Measurements from ENCODE around the gene ZNF655.

ZNF655 gene

GRCh38 chr7:99558306-99559174 lies at the start of gene ZNF655:
Gene ZNF655, plus strand, starts transcription at chr7:99558642. Its CDS starts 1,918 bp downstream, at chr7:99560560.
- peak within 1 kb of the TSS; percentile 86 to 91 for H3K4me3 ChIP-seq (replicated peaks in 1 of 2; ENCODE audit: low read depth in 2 of 2, low read length in 2 of 2)
- peak; percentile 83 to 89 for DNase-seq (ENCODE audit: low read depth in 2 of 2)
- TF ChIP-seq CTCF (IDR thresholded peaks at IDR 0.05; ENCODE audit: low read depth, low read length), result no peak

GRCh38 chr7:99514050-99514449 lies 44.4 kb upstream of the ZNF655 start:
- no peak for TF ChIP-seq CTCF (IDR thresholded peaks at IDR 0.05; ENCODE audit: low read depth, low read length)
- peak; percentile 37 to 58 for DNase-seq (ENCODE audit: low read depth in 2 of 2)
- no peak overlapping the region for H3K4me3 ChIP-seq (replicated peaks in 1 of 2; ENCODE audit: low read depth in 2 of 2, low read length in 2 of 2)

GRCh38 chr7:99521399-99521798 lies 37.0 kb upstream of the ZNF655 start:
- TF ChIP-seq CTCF (IDR thresholded peaks at IDR 0.05; ENCODE audit: low read depth, low read length), result no peak
- H3K4me3 ChIP-seq (replicated peaks in 1 of 2; ENCODE audit: low read depth in 2 of 2, low read length in 2 of 2), result no peak overlapping the region
- DNase-seq (ENCODE audit: low read depth in 2 of 2), result no peak

GRCh38 chr7:99525713-99526440 lies 32.6 kb upstream of the ZNF655 start:
- DNase-seq (ENCODE audit: low read depth in 2 of 2), result peak; percentile 10 to 12
- H3K4me3 ChIP-seq (replicated peaks in 1 of 2; ENCODE audit: low read depth in 2 of 2, low read length in 2 of 2), result no peak overlapping the region
- TF ChIP-seq CTCF (IDR thresholded peaks at IDR 0.05; ENCODE audit: low read depth, low read length), result no peak

GRCh38 chr7:99531354-99531765 lies 27.1 kb upstream of the ZNF655 start:
- TF ChIP-seq CTCF (IDR thresholded peaks at IDR 0.05; ENCODE audit: low read depth, low read length), result no peak
- H3K4me3 ChIP-seq (replicated peaks in 1 of 2; ENCODE audit: low read depth in 2 of 2, low read length in 2 of 2), result no peak overlapping the region
- peak; percentile 3 to 27 for DNase-seq (ENCODE audit: low read depth in 2 of 2)

- DNase-seq (ENCODE audit: low read depth in 2 of 2), result no peak
- no peak for TF ChIP-seq CTCF (IDR thresholded peaks at IDR 0.05; ENCODE audit: low read depth, low read length)
Observed at GRCh38 chr7:99535667-99536066, 22.8 kb upstream of the ZNF655 start.

More at GRCh38 chr7:99535667-99536066, 22.8 kb upstream of the ZNF655 start:
- H3K4me3 ChIP-seq (replicated peaks in 1 of 2; ENCODE audit: low read depth in 2 of 2, low read length in 2 of 2), result no peak overlapping the region

All from cardiac fibroblast (primary cell).